ENCODE measurements around the gene CNTLN.

The CNTLN gene

GRCh38 chr9:17204611-17205152 is 69.8 kb downstream of the CNTLN start:
- Histone ChIP-seq H3K36me3 (ENCODE audit: low read length) (no peaks in the 10 kb centered on the region), H3K79me2 (ENCODE audit: insufficient read depth, low read length) (no peaks in the 10 kb centered on the region), H3K9ac (ENCODE audit: low read length) (no peak overlapping the region), H3K27me3 (ENCODE audit: low read length) (no peaks in the 10 kb centered on the region), H2AFZ (ENCODE audit: low read depth, low read length, severe bottlenecking) (no peak overlapping the region), H3K9me3 (ENCODE audit: insufficient read depth, low read length) (no peaks in the 10 kb centered on the region), H3K9me2 (replicated peaks; ENCODE audit: insufficient read depth, low read length) (no peaks in the 10 kb centered on the region), H3K4me2 (ENCODE audit: low read depth, low read length, poor library complexity, severe bottlenecking) (no peak overlapping the region), H4K20me1 (ENCODE audit: low read depth, low read length) (no peaks in the 10 kb centered on the region), H3F3A (ENCODE audit: insufficient read depth) (no peaks in the 10 kb centered on the region), H3K27ac (ENCODE audit: low read depth, low read length) (no peak overlapping the region), H3K4me3 (ENCODE audit: insufficient read depth, low read length, poor library complexity, severe bottlenecking) (no peak overlapping the region)
- no peak for TF ChIP-seq CTCF (IDR thresholded peaks at IDR 0.05; ENCODE audit: insufficient read depth, low read length, poor library complexity, severe bottlenecking)
- TF ChIP-seq EZH2phosphoT487 (conservative IDR thresholded peaks at IDR 0.05; ENCODE audit: low read length): no peak

GRCh38 chr9:17216011-17216410 is 81.2 kb downstream of the CNTLN start:
- TF ChIP-seq CTCF (IDR thresholded peaks at IDR 0.05; ENCODE audit: insufficient read depth, low read length, poor library complexity, severe bottlenecking): no peak
- no peak for TF ChIP-seq EZH2phosphoT487 (conservative IDR thresholded peaks at IDR 0.05; ENCODE audit: low read length)
- Histone ChIP-seq H3K9ac (ENCODE audit: low read length) (no peak overlapping the region), H4K20me1 (ENCODE audit: low read depth, low read length) (no peaks in the 10 kb centered on the region), H3K4me2 (ENCODE audit: low read depth, low read length, poor library complexity, severe bottlenecking) (no peak overlapping the region), H3K9me2 (replicated peaks; ENCODE audit: insufficient read depth, low read length) (no peaks in the 10 kb centered on the region), H3K79me2 (ENCODE audit: insufficient read depth, low read length) (no peaks in the 10 kb centered on the region), H3K27ac (ENCODE audit: low read depth, low read length) (no peak overlapping the region), H3K36me3 (ENCODE audit: low read length) (no peaks in the 10 kb centered on the region), H2AFZ (ENCODE audit: low read depth, low read length, severe bottlenecking) (no peak overlapping the region), H3K9me3 (ENCODE audit: insufficient read depth, low read length) (no peaks in the 10 kb centered on the region), H3K4me3 (ENCODE audit: insufficient read depth, low read length, poor library complexity, severe bottlenecking) (no peak overlapping the region), H3K27me3 (ENCODE audit: low read length) (no peaks in the 10 kb centered on the region), H3F3A (ENCODE audit: insufficient read depth) (no peaks in the 10 kb centered on the region)

GRCh38 chr9:17216646-17217045 is 81.8 kb downstream of the CNTLN start:
- H3K27me3 ChIP-seq (ENCODE audit: low read length): no peaks in the 10 kb centered on the region
- H3K79me2 ChIP-seq (ENCODE audit: insufficient read depth, low read length): no peaks in the 10 kb centered on the region
- H2AFZ ChIP-seq (ENCODE audit: low read depth, low read length, severe bottlenecking): no peak overlapping the region
- H3K4me2 ChIP-seq (ENCODE audit: low read depth, low read length, poor library complexity, severe bottlenecking): no peak overlapping the region
- H3K9ac ChIP-seq (ENCODE audit: low read length): no peak overlapping the region
- no peaks in the 10 kb centered on the region for H3F3A ChIP-seq (ENCODE audit: insufficient read depth)
- H3K36me3 ChIP-seq (ENCODE audit: low read length): no peaks in the 10 kb centered on the region
- no peak overlapping the region for H3K27ac ChIP-seq (ENCODE audit: low read depth, low read length)
- no peak for TF ChIP-seq EZH2phosphoT487 (conservative IDR thresholded peaks at IDR 0.05; ENCODE audit: low read length)
- no peak for TF ChIP-seq CTCF (IDR thresholded peaks at IDR 0.05; ENCODE audit: insufficient read depth, low read length, poor library complexity, severe bottlenecking)
- no peaks in the 10 kb centered on the region for H3K9me2 ChIP-seq (replicated peaks; ENCODE audit: insufficient read depth, low read length)
- no peaks in the 10 kb centered on the region for H3K9me3 ChIP-seq (ENCODE audit: insufficient read depth, low read length)
- H4K20me1 ChIP-seq (ENCODE audit: low read depth, low read length): no peaks in the 10 kb centered on the region
- no peak overlapping the region for H3K4me3 ChIP-seq (ENCODE audit: insufficient read depth, low read length, poor library complexity, severe bottlenecking)
